HK-2 (cell line): Measurements from ENCODE around the gene ZRANB1.

ENCODE experiments used
- DNase-seq: peaks from one replicate; pipeline ENCODE4 v3.0.0-alpha.2; 2018; ENCODE audit not compliant: unreplicated experiment

Gene ZRANB1

GRCh38 chr10:124993736-124994451 lies 52.0 kb downstream of the ZRANB1 start:
- no peak for DNase-seq

GRCh38 chr10:124994573-124995473 lies 52.9 kb downstream of the ZRANB1 start:
- DNase-seq, result no peak

GRCh38 chr10:124995605-124996004 lies 53.7 kb downstream of the ZRANB1 start:
- no peak for DNase-seq

GRCh38 chr10:124996127-124996853 lies 54.4 kb downstream of the ZRANB1 start:
- DNase-seq, result no peak

GRCh38 chr10:124996854-124997215 lies 54.9 kb downstream of the ZRANB1 start:
- no peak for DNase-seq

DNA sequence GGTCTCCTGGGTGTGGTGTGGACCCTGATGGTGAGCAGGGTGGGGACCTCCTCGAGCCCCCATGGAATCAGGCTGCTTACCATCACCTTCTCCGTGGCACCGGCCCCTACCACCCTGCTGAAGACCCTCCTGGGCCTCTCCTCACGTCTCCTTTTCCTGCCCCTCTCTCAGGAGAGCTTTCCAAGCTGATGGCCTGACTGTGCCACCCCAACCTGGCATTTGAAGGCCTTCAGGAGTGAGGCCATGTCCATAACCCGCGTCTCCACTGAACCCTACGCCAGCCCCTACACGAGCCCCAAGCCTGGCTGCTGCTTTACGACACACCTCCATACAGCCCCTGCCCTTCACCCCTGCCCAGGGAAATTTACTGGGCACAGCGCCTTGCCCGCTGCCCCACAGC lies 55.4 kb downstream of the ZRANB1 start:
- DNase-seq, result no peak

DNA sequence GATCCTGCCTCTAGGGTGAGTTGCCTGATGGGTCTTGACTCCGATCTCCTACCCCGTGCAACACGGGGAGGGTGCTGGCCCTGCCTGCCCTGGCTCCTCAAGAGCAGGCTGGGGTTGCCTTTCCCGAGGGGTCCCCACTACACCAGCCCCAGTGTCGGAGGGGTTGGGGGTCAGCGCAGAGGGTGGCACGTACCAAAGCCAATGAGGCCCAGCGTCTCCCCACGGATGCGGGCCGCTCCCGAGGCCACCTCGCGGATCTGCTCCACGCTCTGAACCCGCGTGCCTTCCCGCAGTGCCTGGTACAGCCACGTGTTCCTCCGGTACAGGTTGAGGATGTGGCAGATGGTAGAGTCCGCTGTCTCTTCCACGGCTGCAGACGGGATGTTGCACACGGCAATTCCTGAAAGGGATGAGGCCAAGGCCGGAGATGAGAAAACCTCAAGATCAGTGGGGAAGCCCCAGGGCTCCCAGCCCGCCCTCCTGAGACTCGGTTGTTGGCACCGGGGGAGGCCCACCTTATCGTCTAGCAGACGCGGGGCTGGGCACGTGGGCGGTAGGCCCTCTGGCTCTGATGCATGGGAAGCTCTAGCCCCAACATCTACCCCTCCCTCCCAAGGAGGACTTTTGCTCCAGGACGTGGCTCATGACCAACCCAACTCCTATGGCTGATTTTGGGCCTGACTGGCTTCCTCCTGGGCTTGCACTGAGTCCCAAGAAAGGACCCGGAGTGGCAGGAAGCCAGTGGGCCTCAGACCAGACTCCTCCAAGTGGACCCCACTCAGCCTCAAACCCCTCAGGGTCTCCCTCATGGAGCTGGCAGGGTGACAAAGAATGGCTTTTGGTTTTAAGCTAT lies 56.1 kb downstream of the ZRANB1 start:
- no peak for DNase-seq

GRCh38 chr10:124998624-124999291 lies 56.8 kb downstream of the ZRANB1 start:
- DNase-seq, result no peak

DNA sequence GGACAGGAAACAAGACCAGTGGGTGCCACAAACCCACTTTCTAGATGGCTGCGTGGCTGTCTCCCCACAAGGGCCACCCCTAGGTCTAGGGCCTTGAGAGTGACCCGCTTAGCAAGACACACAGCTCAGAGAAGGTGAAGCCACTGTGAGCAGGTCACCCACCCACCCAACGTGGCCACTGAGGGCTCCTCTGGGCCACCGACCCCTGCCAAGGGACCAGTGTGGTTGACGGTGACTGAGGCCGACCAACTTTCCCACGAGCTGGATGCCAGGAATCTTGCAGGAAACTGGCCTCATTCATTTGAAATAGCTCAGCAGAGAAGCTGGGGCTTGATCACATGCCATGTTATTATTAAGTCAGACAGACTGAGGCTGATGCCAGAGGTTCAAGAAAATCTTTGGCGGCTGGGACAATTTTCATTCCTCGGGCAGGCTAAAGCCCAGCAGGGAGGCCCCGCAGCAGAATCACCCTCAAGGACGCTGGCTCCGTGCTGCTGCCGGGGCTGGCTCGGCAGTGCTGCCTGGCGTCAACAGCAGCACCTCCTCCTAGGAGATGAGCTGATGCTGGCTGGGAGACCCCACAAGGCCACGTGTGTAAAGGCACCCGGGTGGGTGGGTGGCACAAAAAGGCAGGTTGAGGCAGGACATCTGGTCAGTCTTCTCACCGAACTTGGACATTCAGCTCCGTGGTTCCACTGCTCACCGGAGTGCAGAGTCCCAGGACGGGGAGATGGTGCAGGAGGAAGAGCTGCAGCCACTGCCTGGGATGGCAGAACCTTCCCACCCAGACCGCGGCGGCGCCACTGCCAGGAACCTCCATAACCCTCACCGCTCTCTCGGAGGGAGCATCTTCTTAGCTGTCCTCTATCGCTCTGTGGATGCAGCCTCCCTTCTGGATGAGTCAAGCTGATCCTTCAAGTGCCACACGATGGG lies 57.8 kb downstream of the ZRANB1 start:
- DNase-seq, result no peak

DNA sequence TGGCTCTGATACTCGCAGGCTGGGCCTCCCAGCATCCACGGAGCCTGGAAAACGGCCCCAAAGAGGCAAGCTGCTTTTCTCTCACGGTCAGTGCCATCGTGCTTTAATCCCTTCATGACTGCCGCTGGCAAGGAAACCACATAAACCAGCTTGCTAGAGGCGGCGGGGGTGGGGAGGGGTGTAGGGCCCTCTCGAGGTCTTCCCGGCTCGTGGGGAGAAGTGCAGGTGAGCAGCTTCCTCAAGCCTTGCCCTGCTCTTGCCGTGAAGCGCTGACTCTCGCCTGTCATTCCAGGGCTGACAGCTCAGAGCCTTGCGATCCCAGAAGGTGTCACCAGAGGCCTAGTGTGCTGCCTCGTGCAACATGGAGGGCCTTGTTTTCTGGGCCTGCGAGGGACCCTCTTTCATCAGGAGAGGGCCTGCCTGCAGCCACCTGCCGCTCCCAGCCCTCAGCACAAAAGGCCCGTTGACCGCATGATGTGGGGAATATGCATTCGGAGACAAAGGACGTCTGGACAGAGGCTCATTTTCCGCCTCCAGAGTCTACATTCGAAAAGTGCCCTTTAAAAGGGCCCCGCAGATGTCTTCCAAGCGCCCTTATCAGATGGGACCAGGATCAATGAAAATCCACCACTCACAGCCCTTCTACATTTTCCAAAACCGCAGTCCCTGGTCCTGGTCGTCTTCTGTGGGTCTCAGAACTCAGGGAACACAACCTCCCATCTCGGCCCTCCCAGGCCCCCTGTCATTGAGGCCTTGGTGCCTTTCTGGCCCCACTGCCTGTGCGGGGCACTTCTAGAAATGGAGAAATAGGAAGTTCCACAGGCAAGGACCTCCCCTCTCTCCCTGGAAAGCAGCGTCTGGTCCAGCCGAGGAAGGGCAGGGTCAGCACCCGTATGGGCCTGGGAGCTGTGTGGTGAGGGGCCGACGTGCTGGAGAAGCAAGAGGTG lies 58.7 kb downstream of the ZRANB1 start:
- no peak for DNase-seq

- no peak for DNase-seq
Observed at GRCh38 chr10:125001313-125002046, 59.6 kb downstream of the ZRANB1 start.

- DNase-seq, result no peak
Observed at GRCh38 chr10:125002047-125002422, 60.1 kb downstream of the ZRANB1 start.

DNA sequence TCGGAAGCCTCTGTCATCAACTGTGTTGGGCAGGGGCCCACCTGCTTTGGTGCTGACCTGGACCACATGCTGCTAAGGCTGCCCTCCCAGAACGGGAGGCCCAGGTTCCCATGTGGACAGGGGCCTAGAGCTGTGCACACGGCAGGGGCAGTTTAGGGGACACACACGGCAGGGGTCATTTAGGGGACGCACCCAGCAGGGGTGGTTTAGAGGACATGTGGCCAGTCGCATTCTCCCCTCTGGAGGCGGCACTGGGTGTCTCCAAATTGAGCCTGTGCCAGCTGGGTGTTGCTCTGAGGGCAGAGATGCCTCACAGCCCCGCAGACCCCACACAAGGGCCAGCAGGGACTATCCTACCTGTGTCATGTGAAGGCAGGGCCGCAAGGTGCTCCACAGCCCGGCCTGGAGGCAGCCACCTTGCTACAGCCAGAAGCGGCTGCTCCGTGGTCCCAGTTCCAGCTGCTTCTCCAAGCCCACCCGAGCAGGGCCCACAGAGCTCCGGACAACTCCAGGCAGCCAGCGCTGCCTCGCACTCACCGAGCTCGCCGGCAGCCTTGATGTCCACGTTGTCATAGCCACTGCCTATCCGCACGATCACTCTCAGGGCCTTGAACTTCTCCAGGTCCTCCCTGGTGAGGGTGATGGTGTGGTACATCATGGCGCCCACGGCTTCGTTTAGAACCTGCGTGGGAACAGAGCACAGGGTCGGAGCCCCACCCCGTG lies 60.7 kb downstream of the ZRANB1 start:
- no peak for DNase-seq

- no peak for DNase-seq
Observed at GRCh38 chr10:125003146-125003900, 61.4 kb downstream of the ZRANB1 start.

GRCh38 chr10:125003901-125004467 lies 62.1 kb downstream of the ZRANB1 start:
- no peak for DNase-seq

- no peak for DNase-seq
Observed at GRCh38 chr10:125004571-125005311, 62.8 kb downstream of the ZRANB1 start.
